NCI-H446 (cell line): ENCODE data around the gene CTU2.

Source experiments
- DNase-seq, 2 experiments: peaks; one replicate each; lab custom pipeline; 2025; lab: John Stamatoyannopoulos, UW

CTU2 gene

GRCh38 chr16:88697116-88697830, 9.0 kb upstream of the CTU2 start:
- DNase-seq: no peak

GRCh38 chr16:88697831-88698615, 8.3 kb upstream of the CTU2 start:
- DNase-seq: no peak

GRCh38 chr16:88698646-88699045, 7.7 kb upstream of the CTU2 start:
- DNase-seq: no peak

- DNase-seq: no peak
Measured at GRCh38 chr16:88699180-88699579, 7.1 kb upstream of the CTU2 start.

GRCh38 chr16:88700322-88700635, 6.0 kb upstream of the CTU2 start:
- no peak for DNase-seq

GRCh38 chr16:88700636-88701482, 5.4 kb upstream of the CTU2 start:
- DNase-seq: no peak

- DNase-seq: no peak
Measured at GRCh38 chr16:88701581-88702370, 4.5 kb upstream of the CTU2 start.

GRCh38 chr16:88702371-88703210, 3.7 kb upstream of the CTU2 start:
- no peak for DNase-seq

- no peak for DNase-seq
Measured at GRCh38 chr16:88703486-88704309, 2.6 kb upstream of the CTU2 start.

GRCh38 chr16:88705076-88705684, 1.1 kb upstream of the CTU2 start:
- DNase-seq: no peak

- no peak for DNase-seq
Measured at GRCh38 chr16:88705801-88706228, 488 bp upstream of the CTU2 start.

GRCh38 chr16:88706965-88707826, 893 bp downstream of the CTU2 start:
- DNase-seq: no peak

- no peak for DNase-seq
Measured at GRCh38 chr16:88710556-88710955, 4.3 kb downstream of the CTU2 start.

- DNase-seq: no peak
Measured at GRCh38 chr16:88711750-88712340, 5.5 kb downstream of the CTU2 start.

GRCh38 chr16:88712362-88712979, 6.2 kb downstream of the CTU2 start:
- DNase-seq: no peak

- DNase-seq: no peak
Measured at GRCh38 chr16:88713054-88713453, 6.8 kb downstream of the CTU2 start.

- DNase-seq: no peak
Measured at GRCh38 chr16:88713568-88714419, 7.5 kb downstream of the CTU2 start.
